Progenitor cell of endocrine pancreas (in vitro differentiated cells): Measurements from ENCODE around the gene TSPO2. TPM values are rescaled to one million over a fixed set of nuclear protein-coding genes. Genes with fewer than 3 reads are reported as not detected.

Source experiments
- DNase-seq: peaks from one replicate; pipeline ENCODE4 v3.0.0; 2021; ENCODE audit warnings: low spot score; ENCODE audit not compliant: unreplicated experiment
- H3K27ac Mint-ChIP-seq: 2 replicates; pipeline ENCODE4 v1.8.0; 2021; ENCODE audit warnings: mild to moderate bottlenecking, moderate library complexity, mixed read lengths
- H3K27me3 Mint-ChIP-seq: 2 replicates; pipeline ENCODE4 v1.8.0; 2021; ENCODE audit warnings: mixed read lengths
- H3K36me3 Mint-ChIP-seq: 2 replicates; pipeline ENCODE4 v1.8.0; 2022; ENCODE audit warnings: mixed read lengths; ENCODE audit not compliant: insufficient read depth
- H3K4me1 Mint-ChIP-seq: 2 replicates; pipeline ENCODE4 v1.8.0; 2021; ENCODE audit warnings: low read depth, mixed read lengths
- H3K4me3 Mint-ChIP-seq: 2 replicates; pipeline ENCODE4 v1.8.0; 2021; ENCODE audit warnings: low read depth, mild to moderate bottlenecking, moderate library complexity, mixed read lengths
- H3K9me3 Mint-ChIP-seq: 2 replicates; pipeline ENCODE4 v1.8.0; 2021; ENCODE audit warnings: low read depth, mixed read lengths
- total RNA-seq: library from RNA; stranded (reverse); gene quantifications from 2 replicates; pipeline ENCODE4 v1.2.1, GENCODE V29; 2021
- TF ChIP-seq, protein P1 (sequence below): fragments of 200-600 bp; sonication (generic); IDR thresholded peaks from one replicate; pipeline ENCODE4 v1.5.0; 2021; ENCODE audit warnings: antibody characterized with exemption, mild to moderate bottlenecking; ENCODE audit not compliant: unreplicated experiment

The TSPO2 gene
- total RNA-seq, 1 donor from 2014 or later, result not detected

DNA sequence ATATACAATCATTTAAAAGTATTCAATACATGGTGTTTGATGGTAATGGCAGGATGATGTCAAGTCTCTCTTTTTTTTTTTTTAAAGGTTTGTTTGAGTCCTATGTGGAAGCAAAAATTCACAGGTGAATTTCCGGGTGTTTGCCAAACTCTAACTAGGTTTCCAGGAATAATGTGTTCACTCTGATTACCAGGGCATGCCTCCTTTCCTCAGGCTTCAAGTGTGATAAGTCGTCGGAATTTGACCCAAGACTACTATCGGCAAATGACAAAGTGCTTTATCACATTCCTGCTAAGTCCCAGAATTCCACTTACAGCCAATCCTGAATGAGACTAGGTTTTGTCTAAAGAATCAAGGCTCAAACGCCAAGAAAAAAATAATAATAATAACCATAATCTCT is 22.6 kb downstream of the TSPO2 start:
- no peak for DNase-seq
- peak overlapping the region; percentile 93 for H3K27ac Mint-ChIP-seq
- no peaks in the 10 kb centered on the region for H3K9me3 Mint-ChIP-seq
- H3K27me3 Mint-ChIP-seq, result no peaks in the 10 kb centered on the region
- peak overlapping the region; percentile 13 for H3K4me3 Mint-ChIP-seq
- H3K36me3 Mint-ChIP-seq, result peaks cover 13% of the 10 kb centered on the region
- H3K4me1 Mint-ChIP-seq, result peaks cover 58% of the 10 kb centered on the region
- TF ChIP-seq, protein P1, sequence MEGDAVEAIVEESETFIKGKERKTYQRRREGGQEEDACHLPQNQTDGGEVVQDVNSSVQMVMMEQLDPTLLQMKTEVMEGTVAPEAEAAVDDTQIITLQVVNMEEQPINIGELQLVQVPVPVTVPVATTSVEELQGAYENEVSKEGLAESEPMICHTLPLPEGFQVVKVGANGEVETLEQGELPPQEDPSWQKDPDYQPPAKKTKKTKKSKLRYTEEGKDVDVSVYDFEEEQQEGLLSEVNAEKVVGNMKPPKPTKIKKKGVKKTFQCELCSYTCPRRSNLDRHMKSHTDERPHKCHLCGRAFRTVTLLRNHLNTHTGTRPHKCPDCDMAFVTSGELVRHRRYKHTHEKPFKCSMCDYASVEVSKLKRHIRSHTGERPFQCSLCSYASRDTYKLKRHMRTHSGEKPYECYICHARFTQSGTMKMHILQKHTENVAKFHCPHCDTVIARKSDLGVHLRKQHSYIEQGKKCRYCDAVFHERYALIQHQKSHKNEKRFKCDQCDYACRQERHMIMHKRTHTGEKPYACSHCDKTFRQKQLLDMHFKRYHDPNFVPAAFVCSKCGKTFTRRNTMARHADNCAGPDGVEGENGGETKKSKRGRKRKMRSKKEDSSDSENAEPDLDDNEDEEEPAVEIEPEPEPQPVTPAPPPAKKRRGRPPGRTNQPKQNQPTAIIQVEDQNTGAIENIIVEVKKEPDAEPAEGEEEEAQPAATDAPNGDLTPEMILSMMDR, result no peak

DNA sequence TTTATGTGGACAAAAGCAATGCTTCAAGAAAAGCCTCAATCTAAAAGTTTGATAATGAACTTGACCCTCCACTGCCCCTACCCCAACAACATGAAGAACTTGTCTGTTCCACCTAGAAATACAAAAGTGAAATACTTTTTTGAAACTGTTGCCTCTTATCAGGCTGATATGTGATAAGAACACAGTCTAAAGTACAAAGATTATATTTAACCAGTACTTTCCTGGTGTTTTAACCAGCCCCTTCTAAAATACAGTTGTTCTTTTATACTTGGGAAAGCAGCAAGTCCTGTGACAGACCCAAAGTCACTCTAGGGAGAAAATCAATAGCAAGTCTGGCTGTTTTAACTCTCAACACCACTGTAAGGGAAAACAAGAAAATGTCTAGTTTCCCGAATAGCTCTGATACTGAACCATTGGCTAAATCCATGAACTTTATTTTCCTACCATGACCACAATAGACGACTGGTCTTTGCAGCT is 23.3 kb downstream of the TSPO2 start:
- peaks cover 9% of the 10 kb centered on the region for H3K36me3 Mint-ChIP-seq
- TF ChIP-seq, protein P1, result no peak
- H3K27me3 Mint-ChIP-seq, result no peaks in the 10 kb centered on the region
- no peak for DNase-seq
- peak overlapping the region; percentile 94 for H3K27ac Mint-ChIP-seq
- peak overlapping the region; percentile 54 for H3K4me3 Mint-ChIP-seq
- H3K4me1 Mint-ChIP-seq, result peaks cover 56% of the 10 kb centered on the region
- H3K9me3 Mint-ChIP-seq, result no peaks in the 10 kb centered on the region

DNA sequence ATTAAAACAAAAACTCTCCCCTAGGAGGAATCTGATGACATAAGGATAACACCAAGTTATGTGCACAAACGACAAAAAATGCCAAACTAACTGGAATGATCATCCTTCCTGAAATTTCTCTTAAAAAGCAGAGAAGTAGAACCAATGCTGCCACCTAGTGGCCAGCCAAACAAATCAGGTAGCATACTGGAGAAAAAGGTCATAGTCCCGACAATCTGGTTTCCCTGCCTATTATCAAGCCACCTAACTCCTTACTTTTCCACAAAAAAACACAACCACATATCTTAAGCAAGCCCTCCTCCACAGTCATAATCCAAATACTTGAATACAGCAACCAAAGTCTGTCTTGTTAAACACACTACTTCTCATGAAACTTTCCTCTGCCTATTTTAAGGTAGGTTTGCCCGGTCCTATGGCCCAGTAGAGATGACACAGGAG is 24.6 kb downstream of the TSPO2 start:
- Mint-ChIP-seq H3K4me1 (peaks cover 58% of the 10 kb centered on the region), H3K36me3 (peaks cover 7% of the 10 kb centered on the region), H3K4me3 (peak overlapping the region; percentile 50), H3K27ac (peak overlapping the region; percentile 94), H3K27me3 (no peaks in the 10 kb centered on the region), H3K9me3 (no peaks in the 10 kb centered on the region)
- TF ChIP-seq, protein P1, result peak; percentile 93
- DNase-seq, result peak; percentile 43

DNA sequence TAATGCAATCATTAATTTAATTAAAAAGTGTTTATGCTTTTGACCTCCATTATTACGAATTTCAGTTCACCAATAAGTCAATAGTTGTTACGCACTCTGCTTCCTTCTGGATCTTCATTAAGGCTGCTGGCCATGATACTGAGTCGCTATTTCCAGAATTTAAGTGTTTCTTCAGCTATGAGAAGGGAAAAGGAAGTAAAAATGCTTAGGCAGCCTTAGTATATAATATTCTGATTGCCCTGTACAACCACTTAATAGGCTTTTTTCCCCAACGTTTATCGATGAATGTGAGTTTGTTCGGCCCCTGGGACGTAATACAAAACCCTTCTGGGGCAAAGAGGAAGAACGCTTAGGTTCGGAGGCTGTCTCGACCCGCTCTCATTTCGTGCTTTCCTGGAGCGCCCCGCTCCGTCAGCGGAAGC is 29.2 kb downstream of the TSPO2 start:
- Mint-ChIP-seq H3K4me3 (peak overlapping the region; percentile 90), H3K27ac (peak overlapping the region; percentile 99), H3K9me3 (no peaks in the 10 kb centered on the region), H3K36me3 (peaks cover 5% of the 10 kb centered on the region), H3K27me3 (no peaks in the 10 kb centered on the region), H3K4me1 (peaks cover 39% of the 10 kb centered on the region)
- TF ChIP-seq, protein P1, result peak; percentile 9
- DNase-seq, result no peak

DNA sequence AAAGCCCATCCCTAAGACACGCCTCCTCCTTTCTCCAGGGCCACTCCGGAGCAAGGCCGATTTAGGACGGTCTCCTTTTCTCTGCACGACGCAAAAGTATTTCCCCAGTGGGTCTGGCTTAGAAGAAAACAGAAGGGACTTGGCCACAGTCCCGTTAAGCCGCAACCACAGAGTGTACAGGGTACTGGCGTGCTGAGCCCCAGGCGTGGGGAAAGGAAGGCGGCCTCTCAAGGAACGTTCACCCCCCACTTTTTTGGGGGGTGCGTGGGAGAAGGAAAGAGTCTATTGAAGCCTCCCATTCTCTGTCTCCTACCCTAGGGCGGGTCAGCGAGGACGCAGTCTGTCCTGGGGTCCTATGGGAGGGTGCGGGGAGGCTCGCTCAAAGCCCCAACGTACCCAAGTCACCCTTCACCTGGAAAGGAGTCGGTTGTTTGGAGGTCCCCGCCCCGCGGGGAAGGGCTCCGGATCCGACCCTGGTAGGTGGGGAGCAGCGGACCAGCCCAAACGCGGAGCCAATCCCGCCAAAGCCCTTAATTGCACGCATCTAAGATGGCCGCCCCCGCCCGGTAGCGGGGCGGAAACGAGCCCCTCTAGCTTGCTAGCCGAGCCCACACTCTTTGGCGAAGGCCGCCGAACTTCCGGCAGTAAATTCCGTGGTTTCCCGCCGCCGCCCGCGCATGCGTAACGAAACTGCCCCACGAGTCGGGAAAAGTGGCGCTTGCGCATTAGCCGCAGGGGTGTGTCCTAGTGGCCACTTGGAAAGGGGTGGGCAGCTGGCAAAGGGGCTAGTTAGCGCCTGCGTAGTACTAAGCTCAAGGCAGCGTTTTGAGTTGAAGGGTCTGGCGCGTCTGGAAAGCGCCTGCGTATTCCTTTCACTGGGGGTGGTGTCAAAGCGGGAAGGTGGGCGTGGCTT is 29.9 kb downstream of the TSPO2 start, which contains the start of gene OARD1:
Gene OARD1 (minus strand): TSS at position 434 of the 913 bp plus-strand sequence. CDS start 722 bp downstream, outside the sequence.
- Mint-ChIP-seq H3K27me3 (no peaks in the 10 kb centered on the region), H3K27ac (peak within 1 kb of the TSS; percentile 99), H3K4me3 (peak within 1 kb of the TSS; percentile 90), H3K9me3 (no peaks in the 10 kb centered on the region), H3K36me3 (peaks cover 2% of the 10 kb centered on the region), H3K4me1 (peaks cover 34% of the 10 kb centered on the region)
- peak; percentile 100 for DNase-seq
- TF ChIP-seq, protein P1, result no peak
